Ishikawa (cell line): ENCODE measurements around the gene CCDC192.
A peak's percentile ranks its signal among the peaks of the same experiment; 100 is the strongest.

Experiments
- CEBPB ChIP-seq: IDR thresholded peaks from 2 replicates; pipeline ENCODE4 v1.6.1; 2012
- CREB1 ChIP-seq: IDR thresholded peaks from 2 replicates; pipeline ENCODE4 v1.6.1; 2012; ENCODE audit warnings: low read depth
- EGR1 ChIP-seq: IDR thresholded peaks from 2 replicates; pipeline ENCODE4 v1.6.1; 2012
- EP300 ChIP-seq: IDR thresholded peaks from 2 replicates; pipeline ENCODE4 v1.6.1; 2012; ENCODE audit warnings: borderline replicate concordance
- FOXM1 ChIP-seq: IDR thresholded peaks from 2 replicates; pipeline ENCODE4 v1.6.1; 2012; ENCODE audit warnings: low read depth, borderline replicate concordance
- NFIC ChIP-seq: IDR thresholded peaks from 2 replicates; pipeline ENCODE4 v1.6.1; 2012
- RAD21 ChIP-seq: IDR thresholded peaks from 2 replicates; pipeline ENCODE4 v1.6.1; 2012; ENCODE audit warnings: low read depth
- TAF1 ChIP-seq: IDR thresholded peaks from 2 replicates; pipeline ENCODE4 v1.6.1; 2012; ENCODE audit warnings: low read depth, mild to moderate bottlenecking
- TCF12 ChIP-seq: IDR thresholded peaks from 2 replicates; pipeline ENCODE4 v1.6.1; 2012; ENCODE audit warnings: low read depth
- TEAD4 ChIP-seq: IDR thresholded peaks from 2 replicates; pipeline ENCODE4 v1.6.1; 2012
- YY1 ChIP-seq: IDR thresholded peaks from 2 replicates; pipeline ENCODE4 v1.6.1; 2012; ENCODE audit warnings: low read depth
- ZBTB7A ChIP-seq: IDR thresholded peaks from 2 replicates; pipeline ENCODE4 v1.6.1; 2012; ENCODE audit warnings: low read depth
- TF ChIP-seq, protein P1 (sequence below): IDR thresholded peaks from 2 replicates; pipeline ENCODE4 v1.6.1; 2012
- TF ChIP-seq, protein P2 (sequence below): IDR thresholded peaks from 2 replicates; pipeline ENCODE4 v1.6.1; 2012; ENCODE audit warnings: low read depth, mild to moderate bottlenecking
- TF ChIP-seq, protein P3 (sequence below): IDR thresholded peaks from 2 replicates; pipeline ENCODE4 v1.6.1; 2012

Gene CCDC192

DNA sequence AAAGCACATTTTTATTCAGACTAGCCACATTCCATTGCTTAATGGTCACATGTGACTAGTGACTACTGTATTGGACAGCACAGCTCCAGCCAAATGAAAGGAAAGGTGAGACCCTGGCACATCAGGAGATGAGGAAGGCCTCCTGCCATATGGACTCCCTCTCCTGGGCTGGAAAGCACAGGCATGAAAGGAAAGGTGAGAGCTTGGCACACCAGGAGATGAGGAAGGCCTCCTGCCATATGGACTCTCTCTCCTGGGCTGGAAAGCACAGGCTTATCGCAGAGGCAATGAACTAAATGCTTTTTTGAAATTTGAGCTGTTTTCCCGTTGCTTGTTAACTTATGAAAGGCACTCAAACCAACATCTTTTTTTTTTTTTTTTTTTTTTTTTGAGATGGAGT, 235.6 kb downstream of the CCDC192 start:
- TF ChIP-seq TEAD4 = 0 out of 2 replicates have a peak, but pooled peaks have one; percentile 5
- TF ChIP-seq FOXM1 = peak; percentile 34; the same call in 1 of the 2 replicates
- no peak for TF ChIP-seq EGR1
- TF ChIP-seq, protein P1, sequence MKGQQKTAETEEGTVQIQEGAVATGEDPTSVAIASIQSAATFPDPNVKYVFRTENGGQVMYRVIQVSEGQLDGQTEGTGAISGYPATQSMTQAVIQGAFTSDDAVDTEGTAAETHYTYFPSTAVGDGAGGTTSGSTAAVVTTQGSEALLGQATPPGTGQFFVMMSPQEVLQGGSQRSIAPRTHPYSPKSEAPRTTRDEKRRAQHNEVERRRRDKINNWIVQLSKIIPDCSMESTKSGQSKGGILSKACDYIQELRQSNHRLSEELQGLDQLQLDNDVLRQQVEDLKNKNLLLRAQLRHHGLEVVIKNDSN = 0 out of 2 replicates have a peak, but pooled peaks have one; percentile 33
- TF ChIP-seq, protein P2, sequence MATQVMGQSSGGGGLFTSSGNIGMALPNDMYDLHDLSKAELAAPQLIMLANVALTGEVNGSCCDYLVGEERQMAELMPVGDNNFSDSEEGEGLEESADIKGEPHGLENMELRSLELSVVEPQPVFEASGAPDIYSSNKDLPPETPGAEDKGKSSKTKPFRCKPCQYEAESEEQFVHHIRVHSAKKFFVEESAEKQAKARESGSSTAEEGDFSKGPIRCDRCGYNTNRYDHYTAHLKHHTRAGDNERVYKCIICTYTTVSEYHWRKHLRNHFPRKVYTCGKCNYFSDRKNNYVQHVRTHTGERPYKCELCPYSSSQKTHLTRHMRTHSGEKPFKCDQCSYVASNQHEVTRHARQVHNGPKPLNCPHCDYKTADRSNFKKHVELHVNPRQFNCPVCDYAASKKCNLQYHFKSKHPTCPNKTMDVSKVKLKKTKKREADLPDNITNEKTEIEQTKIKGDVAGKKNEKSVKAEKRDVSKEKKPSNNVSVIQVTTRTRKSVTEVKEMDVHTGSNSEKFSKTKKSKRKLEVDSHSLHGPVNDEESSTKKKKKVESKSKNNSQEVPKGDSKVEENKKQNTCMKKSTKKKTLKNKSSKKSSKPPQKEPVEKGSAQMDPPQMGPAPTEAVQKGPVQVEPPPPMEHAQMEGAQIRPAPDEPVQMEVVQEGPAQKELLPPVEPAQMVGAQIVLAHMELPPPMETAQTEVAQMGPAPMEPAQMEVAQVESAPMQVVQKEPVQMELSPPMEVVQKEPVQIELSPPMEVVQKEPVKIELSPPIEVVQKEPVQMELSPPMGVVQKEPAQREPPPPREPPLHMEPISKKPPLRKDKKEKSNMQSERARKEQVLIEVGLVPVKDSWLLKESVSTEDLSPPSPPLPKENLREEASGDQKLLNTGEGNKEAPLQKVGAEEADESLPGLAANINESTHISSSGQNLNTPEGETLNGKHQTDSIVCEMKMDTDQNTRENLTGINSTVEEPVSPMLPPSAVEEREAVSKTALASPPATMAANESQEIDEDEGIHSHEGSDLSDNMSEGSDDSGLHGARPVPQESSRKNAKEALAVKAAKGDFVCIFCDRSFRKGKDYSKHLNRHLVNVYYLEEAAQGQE = no peak
- TF ChIP-seq, protein P3, sequence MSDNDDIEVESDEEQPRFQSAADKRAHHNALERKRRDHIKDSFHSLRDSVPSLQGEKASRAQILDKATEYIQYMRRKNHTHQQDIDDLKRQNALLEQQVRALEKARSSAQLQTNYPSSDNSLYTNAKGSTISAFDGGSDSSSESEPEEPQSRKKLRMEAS = no peak
- TF ChIP-seq NFIC = 0 out of 2 replicates have a peak, but pooled peaks have one; percentile 21
- no peak for TF ChIP-seq CEBPB
- no peak for TF ChIP-seq CREB1
- TF ChIP-seq YY1 = no peak
- TF ChIP-seq RAD21 = no peak
- TF ChIP-seq EP300 = peak; percentile 23; the same call in 1 of the 2 replicates
- TF ChIP-seq TAF1 = no peak
- TF ChIP-seq TCF12 = 0 out of 2 replicates have a peak, but pooled peaks have one; percentile 13
- TF ChIP-seq ZBTB7A = no peak

DNA sequence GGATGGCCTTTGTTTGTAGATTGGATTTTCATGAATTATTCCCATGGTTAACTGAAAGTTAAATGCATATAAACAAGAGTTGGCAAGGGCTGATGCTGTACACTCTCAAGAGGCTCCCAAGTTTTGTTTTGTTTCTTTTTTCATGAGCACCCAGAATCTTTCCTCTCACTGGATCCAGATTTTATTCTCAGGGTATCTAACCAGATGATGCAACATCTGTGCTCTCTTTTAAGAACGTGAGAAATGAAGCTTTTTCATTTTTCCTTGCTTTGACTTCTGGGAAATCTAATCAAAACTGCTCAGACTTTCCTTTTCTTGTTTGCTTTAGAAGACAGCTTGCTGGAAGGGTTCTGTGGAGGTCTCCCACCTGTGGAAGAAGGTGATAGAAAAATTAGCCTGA, 237.7 kb downstream of the CCDC192 start:
- TF ChIP-seq CREB1 = no peak
- TF ChIP-seq, protein P1 = no peak
- TF ChIP-seq, protein P3 = no peak
- no peak for TF ChIP-seq EGR1
- no peak for TF ChIP-seq TEAD4
- TF ChIP-seq NFIC = no peak

DNA sequence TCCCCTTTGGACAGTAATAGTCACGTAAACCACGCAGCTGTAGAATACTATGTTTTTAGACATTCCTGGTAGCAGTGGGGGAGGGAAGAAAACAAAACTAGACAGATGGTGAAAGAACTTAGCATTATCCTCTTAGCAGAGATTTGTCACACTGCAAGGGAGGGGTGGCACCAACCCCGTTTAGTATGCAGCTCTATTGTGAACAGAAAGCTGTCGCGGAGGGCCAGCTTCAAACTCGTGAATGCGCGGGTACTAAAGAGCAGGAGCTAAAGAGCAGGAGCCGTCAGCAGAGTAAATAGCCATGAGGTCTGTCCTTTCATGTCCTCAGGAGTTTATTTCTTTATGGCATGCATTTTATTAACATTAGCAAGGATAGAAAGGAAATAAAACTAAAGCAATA, 238.5 kb downstream of the CCDC192 start:
- no peak for TF ChIP-seq TCF12
- TF ChIP-seq, protein P3 = no peak
- TF ChIP-seq NFIC = no peak
- TF ChIP-seq RAD21 = no peak
- TF ChIP-seq EGR1 = no peak

DNA sequence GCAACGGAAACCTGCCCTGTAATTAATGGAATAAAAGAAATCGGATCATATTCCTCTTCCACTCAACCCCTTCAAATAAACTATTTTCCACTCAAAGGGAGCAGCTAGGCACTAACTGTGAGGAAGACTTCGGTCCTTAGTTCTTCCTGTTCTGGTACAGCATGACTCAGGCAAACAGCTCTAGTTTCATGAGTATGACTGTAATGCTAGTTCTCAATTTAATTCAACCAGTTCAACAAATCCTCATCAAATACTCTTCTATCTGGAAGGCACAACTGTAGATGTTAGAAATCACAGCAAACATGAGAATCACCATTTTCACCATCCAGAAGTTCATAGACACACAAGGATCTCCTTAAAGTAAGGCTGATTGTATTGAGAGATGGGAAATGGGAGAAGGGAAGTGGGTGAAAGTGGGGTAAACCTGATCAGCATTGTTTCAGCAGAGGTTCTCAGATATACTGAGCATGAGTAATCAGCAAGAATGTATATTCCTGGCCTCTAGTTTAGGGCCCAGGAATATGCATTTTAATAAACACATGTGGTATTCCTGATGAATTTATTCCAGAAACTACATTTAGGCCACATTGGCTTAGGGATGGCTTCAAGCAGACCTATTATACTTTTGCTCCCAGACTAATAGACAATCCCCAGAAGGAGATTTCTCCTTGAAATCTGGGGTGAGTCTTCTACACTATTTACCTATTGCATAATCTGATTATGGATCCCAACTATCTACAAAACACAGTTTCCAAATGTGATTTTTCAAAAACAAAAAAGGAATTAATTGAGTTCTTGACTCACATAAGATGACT, 239.3 kb downstream of the CCDC192 start:
- TF ChIP-seq CREB1 (no peak), EGR1 (no peak), TAF1 (no peak), ZBTB7A (no peak), NFIC (no peak), YY1 (no peak), CEBPB (no peak), TCF12 (no peak), EP300 (no peak), FOXM1 (no peak), TEAD4 (no peak), RAD21 (no peak)
- TF ChIP-seq, protein P1 = no peak
- TF ChIP-seq, protein P3 = no peak
- TF ChIP-seq, protein P2 = no peak

DNA sequence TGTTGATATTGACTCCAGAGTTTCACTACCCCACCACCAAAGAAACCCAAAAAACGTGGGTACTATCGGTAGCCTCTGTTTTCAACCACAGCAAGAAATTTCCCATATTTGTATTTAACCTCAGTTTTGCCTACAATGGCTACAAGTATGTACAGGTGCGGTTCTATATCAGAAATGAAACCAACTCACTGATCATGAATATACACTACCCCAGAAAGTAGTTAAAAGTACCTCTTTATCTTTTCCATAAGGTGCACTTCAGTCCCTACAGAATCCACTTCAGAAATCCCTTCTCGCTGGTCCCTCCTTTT, 239.8 kb downstream of the CCDC192 start:
- no peak for TF ChIP-seq TCF12
- no peak for TF ChIP-seq NFIC
- TF ChIP-seq, protein P3 = no peak
- TF ChIP-seq, protein P2 = no peak
- TF ChIP-seq TAF1 = no peak
- TF ChIP-seq EGR1 = no peak
- no peak for TF ChIP-seq CEBPB
- TF ChIP-seq EP300 = no peak
- no peak for TF ChIP-seq ZBTB7A
- no peak for TF ChIP-seq YY1
- no peak for TF ChIP-seq RAD21
- TF ChIP-seq FOXM1 = no peak
- TF ChIP-seq TEAD4 = no peak
